SK-N-SH treated with all-trans-retinoic acid at 6 μM for 48 hours (cell line): ENCODE data around the gene DDX20.

Experiments used
- CREB5 ChIP-seq: fragments of 250-450 bp; sonication (Bioruptor Pico); IDR thresholded peaks from 2 replicates; pipeline ENCODE4 v1.5.1; 2020; ENCODE audit warnings: low read depth, mild to moderate bottlenecking, moderate library complexity
- ESRRG ChIP-seq: fragments of 250-450 bp; sonication (Bioruptor Pico); IDR thresholded peaks from 2 replicates; pipeline ENCODE4 v1.6.1; 2021; ENCODE audit warnings: mild to moderate bottlenecking
- PATZ1 ChIP-seq: fragments of 250-450 bp; sonication (Bioruptor Pico); IDR thresholded peaks from 2 replicates; pipeline ENCODE4 v1.8.0; 2020; ENCODE audit warnings: mild to moderate bottlenecking, moderate library complexity, borderline replicate concordance
- POU6F1 ChIP-seq: fragments of 250-450 bp; sonication (Bioruptor Pico); IDR thresholded peaks from 2 replicates; pipeline ENCODE4 v1.8.0; 2021; ENCODE audit warnings: low read depth, mild to moderate bottlenecking, moderate library complexity, borderline replicate concordance
- PPARA ChIP-seq: fragments of 250-450 bp; sonication (Bioruptor Pico); IDR thresholded peaks from 2 replicates; pipeline ENCODE4 v1.5.0; 2020; ENCODE audit warnings: mild to moderate bottlenecking, borderline replicate concordance
- ZC3H10 ChIP-seq: fragments of 250-450 bp; sonication (Bioruptor Pico); IDR thresholded peaks from 2 replicates; pipeline ENCODE4 v1.5.1; 2021; ENCODE audit warnings: mild to moderate bottlenecking, moderate library complexity
- ZFP30 ChIP-seq: fragments of 450-650 bp; formaldehyde crosslinking; IDR thresholded peaks from 2 replicates; pipeline ENCODE4 v1.5.0; 2022; ENCODE audit warnings: mild to moderate bottlenecking, moderate library complexity

- TF ChIP-seq POU6F1 (CRISPR knock-in tag) (no peak), ZC3H10 (CRISPR knock-in tag) (no peak), PATZ1 (CRISPR knock-in tag) (no peak), PPARA (CRISPR knock-in tag) (no peak), CREB5 (CRISPR knock-in tag) (no peak), ZFP30 (CRISPR knock-in tag) (no peak), ESRRG (CRISPR knock-in tag) (no peak)
Measured at GRCh38 chr1:111804776-111805175, 49.1 kb downstream of the DDX20 start.
